SK-N-MC (cell line): ENCODE measurements around the gene UNC5C.

Experiments
- FOXP2 ChIP-seq: optimal IDR thresholded peaks from 2 replicates; pipeline ENCODE3; 2011; ENCODE audit warnings: mild to moderate bottlenecking, moderate library complexity; ENCODE audit not compliant: insufficient read depth; ENCODE audit errors: extremely low read length, control extremely low read depth
- POLR2AphosphoS5 ChIP-seq: IDR thresholded peaks from 2 replicates; pipeline ENCODE4 v1.6.1; 2012; ENCODE audit warnings: mild to moderate bottlenecking, low read depth, low read length, borderline replicate concordance

GRCh38 chr4:95318483-95318882, 230.3 kb downstream of the UNC5C start:
- TF ChIP-seq FOXP2 (no peak), POLR2AphosphoS5 (no peak)
